NOMO-1 (cell line): ENCODE measurements around the gene GSTM2.

ENCODE experiments used
- DNase-seq, 2 experiments: peaks; one replicate each; lab custom pipeline; 2025; ENCODE audit not compliant: unreplicated experiment in 2 of 2; lab: John Stamatoyannopoulos, UW

Gene GSTM2

GRCh38 chr1:109667452-109668122 lies at the start of gene GSTM2:
Gene GSTM2, plus strand, starts transcription at chr1:109668057. Its CDS starts 59 bp downstream, at chr1:109668116.
- DNase-seq = peak; percentile 65 to 72

DNA sequence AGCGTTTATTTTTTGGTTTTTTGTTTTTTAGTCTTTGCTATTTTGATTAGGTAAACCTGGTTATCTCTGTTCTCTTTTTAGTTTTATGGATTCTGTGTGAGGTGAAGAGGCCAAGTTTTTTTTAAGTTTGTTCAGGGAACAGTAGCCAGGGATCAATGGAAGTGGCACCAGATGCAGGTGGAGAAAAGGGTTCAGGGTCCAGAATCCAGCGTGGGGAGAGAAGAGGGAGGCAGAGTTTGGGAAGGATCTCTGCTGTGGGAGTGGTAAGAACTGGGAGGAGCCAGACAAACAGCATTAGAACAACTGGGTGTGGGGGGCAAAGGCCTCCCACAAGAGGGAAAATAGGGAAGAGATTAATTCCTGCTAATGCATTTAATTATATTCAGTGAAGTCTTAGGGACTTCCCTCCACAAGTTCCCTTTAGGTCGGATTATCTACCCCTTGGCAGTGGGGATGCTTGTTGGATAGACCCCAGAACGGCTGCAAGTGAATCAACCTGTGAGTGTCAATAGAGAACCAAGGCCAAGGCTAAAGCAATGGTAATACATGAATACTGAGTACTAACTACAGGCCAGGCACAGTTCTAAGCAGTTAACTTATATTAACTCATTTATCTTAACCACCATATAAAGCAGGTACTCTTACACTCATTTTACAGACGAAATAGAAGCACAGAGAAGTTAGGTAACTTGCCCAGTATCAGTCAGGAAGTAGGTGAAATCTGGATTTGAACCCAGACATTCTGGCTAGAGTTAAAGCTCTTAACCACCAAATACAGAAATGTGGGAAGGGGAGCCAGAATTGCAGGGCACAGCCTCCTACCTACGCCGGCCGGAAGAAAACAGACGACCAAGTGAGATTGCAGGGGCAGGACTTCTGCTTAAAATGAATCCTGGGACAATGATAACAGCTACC lies 48.9 kb upstream of the GSTM2 start:
- no peak for DNase-seq

DNA sequence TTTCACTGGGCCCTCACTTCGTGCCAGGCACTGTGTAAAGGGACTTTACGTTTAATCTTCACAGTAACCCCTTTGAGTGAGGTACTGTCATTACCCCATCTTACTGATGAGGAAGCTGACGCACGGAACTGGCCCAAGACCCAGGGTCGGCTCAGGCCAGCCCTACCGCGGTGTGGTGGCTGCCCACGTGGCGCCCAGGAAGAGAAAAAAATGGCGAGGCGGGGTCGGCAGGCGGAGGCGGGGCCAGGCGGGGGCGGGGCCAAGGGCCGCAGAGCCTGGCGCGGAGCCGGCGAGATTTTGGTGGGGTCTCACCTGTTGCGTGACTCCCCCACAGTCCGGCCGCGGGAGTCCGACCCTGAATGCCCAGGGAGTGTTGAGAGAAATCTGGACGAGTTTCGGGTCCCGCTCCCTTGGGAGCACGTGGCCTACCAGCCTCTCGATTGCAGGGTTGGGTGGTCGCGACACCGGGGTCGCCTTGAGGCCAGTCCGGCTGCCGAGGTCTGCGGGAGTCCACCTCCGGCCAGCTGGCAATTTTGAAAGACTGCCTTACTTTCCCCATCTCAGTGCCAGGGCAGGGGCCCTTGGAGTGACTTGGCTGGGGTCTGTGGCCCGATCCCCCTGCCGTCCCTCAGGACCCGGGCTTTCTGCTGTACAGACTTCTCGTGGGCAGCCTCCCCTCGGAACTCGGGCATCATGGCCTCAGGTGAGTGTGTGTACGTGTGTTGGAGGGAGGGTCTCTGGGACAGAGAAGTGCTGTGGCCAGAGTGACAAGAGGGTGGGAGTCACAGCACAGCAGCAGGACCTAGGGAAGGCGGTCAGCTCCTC lies 48.1 kb upstream of the GSTM2 start, which contains the start of the genes AMPD2 and GNAT2:
AMPD2 (plus strand) TSS at position 262 of the 825 bp plus-strand sequence. CDS start 1,339 bp downstream, outside the sequence.
GNAT2 (minus strand) TSS at position 41 of the 825 bp plus-strand sequence. CDS start 6,746 bp downstream, outside the sequence.
- peak; percentile 70 to 83 for DNase-seq

GRCh38 chr1:109620401-109620791 lies 47.5 kb upstream of the GSTM2 start:
- DNase-seq = no peak

DNA sequence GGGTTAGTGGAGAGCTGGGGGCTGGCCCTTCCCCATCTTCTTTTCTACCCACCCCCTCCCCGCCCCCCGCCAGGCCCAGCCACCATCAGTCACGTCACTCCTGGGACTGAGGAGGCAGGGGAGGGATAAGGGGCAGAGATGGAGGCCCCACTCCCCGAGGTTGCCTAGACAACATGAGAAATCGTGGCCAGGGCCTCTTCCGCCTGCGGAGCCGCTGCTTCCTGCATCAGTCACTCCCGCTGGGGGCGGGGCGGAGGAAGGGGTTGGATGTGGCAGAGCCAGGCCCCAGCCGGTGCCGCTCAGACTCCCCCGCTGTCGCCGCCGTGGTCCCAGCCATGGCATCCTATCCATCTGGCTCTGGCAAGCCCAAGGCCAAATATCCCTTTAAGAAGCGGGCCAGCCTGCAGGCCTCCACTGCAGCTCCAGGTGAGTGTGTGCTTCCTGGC lies 47.0 kb upstream of the GSTM2 start:
- DNase-seq = peak; percentile 92 to 96

GRCh38 chr1:109621379-109622136 lies 46.3 kb upstream of the GSTM2 start:
- DNase-seq = no peak

GRCh38 chr1:109622137-109622892 lies 45.5 kb upstream of the GSTM2 start:
- no peak for DNase-seq

- no peak for DNase-seq
These were observed 45.0 kb upstream of the GSTM2 start for GRCh38 chr1:109622895-109623294.

DNA sequence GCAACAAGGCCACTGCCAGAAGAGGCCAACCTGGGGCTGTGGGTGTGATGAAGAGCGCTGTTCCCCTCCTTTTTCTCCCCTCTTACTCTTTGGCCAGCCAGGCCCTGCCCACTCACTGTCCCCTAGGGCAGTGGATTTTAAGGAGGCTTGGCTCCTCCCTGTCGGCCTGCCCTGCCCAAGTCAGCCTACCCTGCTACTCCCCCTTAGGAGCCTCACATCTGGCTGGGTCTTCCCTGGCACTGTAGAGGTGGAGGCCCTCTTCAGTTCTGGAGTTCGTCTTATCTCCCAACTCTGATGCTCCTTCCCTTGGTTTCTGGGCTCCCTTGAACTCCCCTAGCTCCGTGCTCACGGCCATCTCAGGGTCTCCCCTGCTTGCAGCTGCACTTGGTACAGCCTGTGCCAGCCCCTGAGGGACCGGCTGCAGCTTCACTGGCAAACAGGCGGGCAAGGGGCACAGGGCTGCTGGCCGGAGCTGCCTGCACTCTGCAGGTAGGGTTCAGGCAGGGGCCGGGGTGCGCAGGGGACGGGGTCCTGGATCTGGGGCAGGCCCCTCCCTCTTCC lies 44.2 kb upstream of the GSTM2 start:
- DNase-seq = no peak

- peak; percentile 16 to 25 for DNase-seq
These were observed 43.5 kb upstream of the GSTM2 start for GRCh38 chr1:109624201-109625010.

DNA sequence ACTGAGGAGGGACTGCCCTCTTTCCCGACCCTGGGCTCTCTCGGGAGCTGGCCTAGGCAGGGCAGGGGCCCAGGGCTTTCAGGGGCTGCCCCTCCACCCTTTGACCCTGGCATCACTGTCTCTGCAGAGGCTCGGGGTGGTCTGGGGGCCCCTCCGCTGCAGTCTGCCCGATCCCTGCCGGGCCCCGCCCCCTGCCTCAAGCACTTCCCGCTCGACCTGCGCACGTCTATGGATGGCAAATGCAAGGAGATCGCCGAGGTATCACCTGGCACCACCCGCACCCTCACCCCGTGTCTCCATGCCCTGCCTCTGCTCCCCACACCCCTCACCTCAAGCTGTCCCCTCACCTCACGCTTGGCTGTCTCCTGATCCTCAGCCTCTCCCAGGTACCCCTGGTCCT lies 42.7 kb upstream of the GSTM2 start:
- DNase-seq = no peak

DNA sequence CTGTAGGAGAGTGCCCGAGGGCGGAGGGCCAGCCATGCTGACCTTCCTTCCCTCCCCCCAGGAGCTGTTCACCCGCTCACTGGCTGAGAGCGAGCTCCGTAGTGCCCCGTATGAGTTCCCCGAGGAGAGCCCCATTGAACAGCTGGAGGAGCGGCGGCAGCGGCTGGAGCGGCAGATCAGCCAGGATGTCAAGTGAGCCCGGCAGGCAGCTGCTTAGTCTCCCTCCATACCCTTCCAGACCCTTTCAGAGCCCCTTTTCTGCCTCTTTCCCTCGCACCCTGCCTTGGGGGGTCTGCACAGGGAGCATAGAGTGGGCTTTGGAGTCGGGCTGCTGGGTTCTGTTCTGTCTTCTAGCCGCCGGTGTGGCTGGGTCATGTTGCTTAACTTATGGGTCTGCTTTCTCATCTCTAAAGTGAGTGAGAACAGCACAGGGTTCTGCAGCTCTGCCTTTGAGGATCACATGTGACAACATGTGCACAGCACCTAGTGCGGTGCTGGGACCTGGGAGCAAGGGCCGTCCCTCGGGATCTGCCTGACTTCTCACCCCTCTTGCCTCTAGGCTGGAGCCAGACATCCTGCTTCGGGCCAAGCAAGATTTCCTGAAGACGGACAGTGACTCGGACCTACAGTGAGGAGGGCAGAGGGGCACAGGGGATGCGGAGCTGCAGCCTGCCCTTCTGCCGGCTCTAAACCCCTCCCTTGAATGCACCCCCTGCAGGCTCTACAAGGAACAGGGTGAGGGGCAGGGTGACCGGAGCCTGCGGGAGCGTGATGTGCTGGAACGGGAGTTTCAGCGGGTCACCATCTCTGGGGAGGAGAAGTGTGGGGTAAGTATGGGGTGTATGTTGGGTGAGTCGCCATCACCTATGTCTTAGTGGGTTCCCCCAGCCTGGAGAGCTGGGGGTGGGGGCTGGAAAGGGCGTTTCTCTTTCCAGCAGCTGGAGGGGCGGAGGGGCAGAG lies 42.0 kb upstream of the GSTM2 start:
- no peak for DNase-seq

DNA sequence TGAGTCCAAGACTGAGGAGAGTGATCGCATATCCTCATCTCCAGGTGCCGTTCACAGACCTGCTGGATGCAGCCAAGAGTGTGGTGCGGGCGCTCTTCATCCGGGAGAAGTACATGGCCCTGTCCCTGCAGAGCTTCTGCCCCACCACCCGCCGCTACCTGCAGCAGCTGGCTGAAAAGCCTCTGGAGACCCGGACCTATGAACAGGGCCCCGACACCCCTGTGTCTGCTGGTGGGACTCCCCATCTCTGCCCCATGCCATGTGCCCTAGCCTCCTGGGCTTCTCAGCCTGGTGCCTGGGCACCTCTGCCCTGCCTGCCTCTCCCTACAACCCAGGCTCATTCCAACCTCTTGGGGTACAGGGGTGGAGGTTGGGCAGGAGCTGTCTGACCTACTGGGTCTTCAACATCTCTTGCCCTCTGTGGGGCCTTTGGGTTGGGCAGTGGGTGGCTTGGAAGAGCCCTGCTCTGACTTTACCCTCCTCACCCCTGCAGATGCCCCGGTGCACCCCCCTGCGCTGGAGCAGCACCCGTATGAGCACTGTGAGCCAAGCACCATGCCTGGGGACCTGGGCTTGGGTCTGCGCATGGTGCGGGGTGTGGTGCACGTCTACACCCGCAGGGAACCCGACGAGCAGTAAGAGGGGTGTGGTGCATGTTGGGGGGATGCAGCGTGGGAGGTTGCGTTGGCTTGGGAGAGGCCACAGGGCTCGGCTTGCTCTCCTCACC lies 41.0 kb upstream of the GSTM2 start:
- no peak for DNase-seq

DNA sequence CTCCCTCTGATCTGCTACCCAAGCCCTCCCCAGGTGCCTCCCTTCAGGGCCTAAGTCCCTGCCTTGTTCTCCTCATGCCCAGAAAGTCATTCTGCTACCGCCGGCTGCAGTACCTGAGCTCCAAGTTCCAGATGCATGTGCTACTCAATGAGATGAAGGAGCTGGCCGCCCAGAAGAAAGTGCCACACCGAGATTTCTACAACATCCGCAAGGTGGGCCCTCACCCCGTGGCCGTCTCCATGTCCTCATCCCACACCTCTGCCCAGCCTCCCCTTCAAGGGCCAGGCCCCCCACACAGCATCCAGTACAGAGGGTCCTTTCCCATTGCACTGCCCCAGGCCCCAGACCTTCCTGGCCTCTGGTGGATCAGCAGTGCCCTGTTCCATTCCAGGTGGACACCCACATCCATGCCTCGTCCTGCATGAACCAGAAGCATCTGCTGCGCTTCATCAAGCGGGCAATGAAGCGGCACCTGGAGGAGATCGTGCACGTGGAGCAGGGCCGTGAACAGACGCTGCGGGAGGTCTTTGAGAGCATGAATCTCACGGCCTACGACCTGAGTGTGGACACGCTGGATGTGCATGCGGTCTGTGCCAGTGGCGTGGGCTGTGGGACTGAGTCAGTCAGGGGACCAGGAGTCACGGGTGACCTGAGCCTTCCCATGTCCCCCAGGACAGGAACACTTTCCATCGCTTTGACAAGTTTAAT lies 40.0 kb upstream of the GSTM2 start:
- no peak for DNase-seq

DNA sequence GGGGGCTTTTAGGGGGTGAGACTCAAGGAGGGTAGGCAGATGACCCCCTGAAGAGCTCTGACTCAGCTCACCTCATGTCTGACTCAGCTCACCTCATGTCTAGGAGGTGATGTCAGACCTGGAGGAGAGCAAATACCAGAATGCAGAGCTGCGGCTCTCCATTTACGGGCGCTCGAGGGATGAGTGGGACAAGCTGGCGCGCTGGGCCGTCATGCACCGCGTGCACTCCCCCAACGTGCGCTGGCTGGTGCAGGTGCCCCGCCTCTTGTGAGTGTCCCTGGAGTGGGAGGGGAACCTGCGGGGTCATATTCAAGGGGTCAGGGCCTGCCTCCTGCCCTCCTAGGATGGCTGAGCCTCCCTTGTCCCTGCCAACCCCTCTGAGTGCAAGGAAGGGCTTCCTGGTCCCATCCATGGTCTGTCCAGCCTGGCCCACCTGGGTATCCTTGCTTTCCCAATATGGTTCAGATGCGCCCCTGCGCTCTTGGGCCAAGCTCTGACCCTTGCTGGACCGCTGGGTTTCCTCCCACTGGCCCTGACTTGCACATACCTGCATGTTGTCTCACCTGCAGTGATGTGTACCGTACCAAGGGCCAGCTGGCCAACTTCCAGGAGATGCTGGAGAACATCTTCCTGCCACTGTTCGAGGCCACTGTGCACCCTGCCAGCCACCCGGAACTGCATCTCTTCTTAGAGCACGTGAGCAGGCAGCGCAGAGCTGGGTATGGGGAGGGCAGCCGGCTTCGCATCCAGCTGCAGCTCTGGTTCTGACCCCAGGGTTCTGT lies 39.1 kb upstream of the GSTM2 start:
- no peak for DNase-seq
